ENCODE measurements around the gene SENP5. TPM values are rescaled to one million over a fixed set of nuclear protein-coding genes. Genes with fewer than 3 reads are reported as not detected.

Gene SENP5
- total and polyA plus RNA-seq, 9 of the 15 experiments (the other 6 are each of a cell fraction or from before 2014, with no cell fraction given): 18.3 to 59.7 (median 35.8) TPM

GRCh38 chr3:196849180-196849741 is 18.5 kb upstream of the SENP5 start:
- H3K27ac ChIP-seq (ENCODE audit: extremely low read depth, low read depth, low read length): peak overlapping the region; percentile 59; the same call in 2 of the 3 replicates
- FAIRE-seq (no peak), DNase-seq (ENCODE audit: extremely low read depth in 1 of 4, low spot score in 3 of 4) (peak in 2 of 4 experiments; percentile 17 to 45), ATAC-seq (peak; percentile 61)
- POLR2A ChIA-PET: interaction anchor here (1.6 kb wide), 1 partner anchor 19 kb away, joined by 5 read pairs; the partner anchor contains the start of gene SENP5
- H3K79me2 ChIP-seq (ENCODE audit: control insufficient read depth, insufficient read depth, low read length): no peaks in the 10 kb centered on the region
- peak overlapping the region; percentile 93 for H2AFZ ChIP-seq (ENCODE audit: low read depth, low read length)
- no peaks in the 10 kb centered on the region for H3K27me3 ChIP-seq (ENCODE audit: control insufficient read depth in 2 of 2, insufficient read depth in 2 of 2, low read length in 2 of 2)
- BruUV-seq (replicated peaks): TSS peak; percentile 69
- H3K9me1 ChIP-seq (ENCODE audit: control insufficient read depth, insufficient read depth, low read length): no peaks in the 10 kb centered on the region
- 40% methylated on average over 11 of the region's 11 CpGs for WGBS (ENCODE audit: insufficient coverage, low coverage, missing lambda C conversion rate)
- H3K4me1 ChIP-seq (replicated peaks in 1 of 2; ENCODE audit: control insufficient read depth in 2 of 2, insufficient read depth in 2 of 2, low read length in 2 of 2): peaks cover 7 to 13% of the 10 kb centered on the region in 2 experiments; a peak in 3 of 5 replicates
- CTCF ChIA-PET (ENCODE audit: low intra/inter-chr PET ratio): no interaction called here
- intact Hi-C loops (cut with micrococcal nuclease): no loop called here
- H3K9ac ChIP-seq (ENCODE audit: insufficient read depth in 1 of 2, low read depth in 2 of 2, low read length in 2 of 2): peak overlapping the region; percentile 46 to 72; a peak in 3 of 4 replicates
- no peak overlapping the region for H3K4me3 ChIP-seq
- H3K9me3 ChIP-seq (replicated peaks; ENCODE audit: control insufficient read depth, insufficient read depth, low read depth, low read length): no peaks in the 10 kb centered on the region
- in situ Hi-C loops (cut with MboI): no loop called here
- peak overlapping the region; percentile 45; the same call in 1 of the 2 replicates for H3K4me2 ChIP-seq (ENCODE audit: insufficient read depth, low read length)
- no peaks in the 10 kb centered on the region for H4K20me1 ChIP-seq (replicated peaks; ENCODE audit: control insufficient read depth, insufficient read depth, low read length)
- no peaks in the 10 kb centered on the region for H3K36me3 ChIP-seq (ENCODE audit: control insufficient read depth, insufficient read depth, low read length)
- TF ChIP-seq CREB3 (tag; conservative IDR thresholded peaks at IDR 0.05; ENCODE audit: low read depth) (0 out of 2 replicates have a peak, but pooled peaks have one; percentile 42), NFRKB (IDR thresholded peaks at IDR 0.05; ENCODE audit: low read depth) (0 out of 2 replicates have a peak, but pooled peaks have one; percentile 18), CREB3L1 (IDR thresholded peaks at IDR 0.05; ENCODE audit: borderline replicate concordance, low read depth) (peak; percentile 53; the same call in 1 of the 2 replicates), TBL1XR1 (IDR thresholded peaks at IDR 0.05; ENCODE audit: low read length in 2 of 2) (no peak), EP400 (IDR thresholded peaks at IDR 0.05) (peak; percentile 64), BACH1 (tag; IDR thresholded peaks at IDR 0.05) (0 out of 2 replicates have a peak, but pooled peaks have one; percentile 17), ZNF24 (IDR thresholded peaks at IDR 0.05) (no peak), CREB5 (CRISPR knock-in tag; IDR thresholded peaks at IDR 0.05) (no peak), FOS (IDR thresholded peaks at IDR 0.05; ENCODE audit: extremely low read depth, insufficient read length) (no peak), ATF2 (CRISPR knock-in tag; IDR thresholded peaks at IDR 0.05) (no peak), ZNF79 (CRISPR knock-in tag; IDR thresholded peaks at IDR 0.05; ENCODE audit: low read depth) (no peak), POLR2A (conservative IDR thresholded peaks at IDR 0.05) (0 out of 2 replicates have a peak, but pooled peaks have one; percentile 27), PRDM10 (IDR thresholded peaks at IDR 0.05; ENCODE audit: partially characterized antibody) (peak; percentile 79)

All from K562 (cell line).